ENCODE results near the gene RBMS1. TPM values are rescaled to one million over a fixed set of nuclear protein-coding genes. Genes with fewer than 3 reads are reported as not detected.

Gene RBMS1
- total RNA-seq, 1 experiment from 2014 or later: 77.5 TPM

DNA sequence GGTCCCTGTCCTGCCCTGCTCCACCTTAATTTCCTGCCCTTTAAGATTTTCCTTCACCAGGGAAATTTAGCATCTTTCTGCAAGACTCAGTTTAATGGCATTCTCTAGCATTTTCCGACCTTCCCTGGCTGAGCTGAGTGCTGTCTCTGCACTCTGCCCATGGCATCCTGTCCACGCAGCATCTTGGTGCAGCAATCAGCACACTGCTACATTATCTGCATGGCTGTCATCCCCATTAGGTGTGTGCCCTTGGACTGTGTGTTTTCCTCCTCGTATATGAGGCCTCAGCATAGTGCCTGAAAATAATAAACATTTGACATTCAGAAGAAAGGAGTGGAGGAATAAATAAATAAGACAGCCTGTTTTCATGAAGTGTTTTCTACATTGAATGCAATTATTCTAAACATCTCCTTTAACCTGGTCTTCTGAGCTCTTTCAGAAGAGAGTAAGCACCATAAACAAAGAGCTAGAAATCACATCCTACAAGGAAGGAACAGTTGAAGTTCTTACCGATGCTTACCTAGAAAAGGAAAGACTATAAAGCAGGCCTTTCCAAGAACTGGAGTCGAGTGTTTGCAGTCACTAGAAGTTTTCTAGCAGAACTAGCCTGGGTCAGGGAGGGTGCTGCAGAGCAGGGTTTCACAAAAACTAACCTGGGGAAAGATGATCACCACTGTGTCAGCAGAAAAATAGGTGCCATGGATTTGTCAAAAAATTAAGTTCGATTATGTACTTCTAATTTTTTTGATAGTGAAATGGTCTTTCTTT lies 162.2 kb downstream of the RBMS1 start:
- H3K27me3 Mint-ChIP-seq (ENCODE audit: low read depth): no peaks in the 10 kb centered on the region
- no peaks in the 10 kb centered on the region for H3K36me3 Mint-ChIP-seq (ENCODE audit: insufficient read depth in 1 of 3, low read depth in 3 of 3)
- H3K23ac ChIP-seq (ENCODE audit: insufficient read length, low read depth, low read length): no peak overlapping the region
- no peak overlapping the region for H3K14ac ChIP-seq (ENCODE audit: insufficient read depth, low read length)
- WGBS (ENCODE audit: extremely low coverage, insufficient read length, low lambda C conversion rate): no CpG with 5 or more reads among the region's 6 CpGs
- H3K27ac Mint-ChIP-seq: peak overlapping the region; percentile 2 to 56 (median 54); a peak in 2 of 7 replicates
- no peak overlapping the region for H3K27ac ChIP-seq (ENCODE audit: insufficient read length, low read depth, low read length)
- H3K4me1 Mint-ChIP-seq: peaks cover 21 to 31% of the 10 kb centered on the region in 2 experiments
- no peaks in the 10 kb centered on the region for H3K9me3 Mint-ChIP-seq
- no peak overlapping the region for H3K56ac ChIP-seq (ENCODE audit: insufficient read length, low read depth, low read length)
- peaks cover 2% of the 10 kb centered on the region; the same call in 1 of the 2 replicates for H3K4me1 ChIP-seq (ENCODE audit: insufficient read depth, low read length)
- H3K79me2 ChIP-seq (ENCODE audit: insufficient read depth, low read length): no peaks in the 10 kb centered on the region; the same call in 1 of the 2 replicates
- H3K23me2 ChIP-seq (ENCODE audit: insufficient read length, low read depth, low read length, poor library complexity, severe bottlenecking): no peaks in the 10 kb centered on the region
- no peak overlapping the region for H3K9ac ChIP-seq (ENCODE audit: extremely low read depth, insufficient read length, low read length)
- DNase-seq: no peak
- H3K27me3 ChIP-seq (ENCODE audit: insufficient read depth, low read length): no peaks in the 10 kb centered on the region
- H4K8ac ChIP-seq (replicated peaks; ENCODE audit: insufficient read length, low read depth, low read length): no peak overlapping the region
- no peak overlapping the region for H3T11ph ChIP-seq (ENCODE audit: low read length)
- no peak overlapping the region for H3K4ac ChIP-seq (ENCODE audit: low read depth, low read length)
- no peak overlapping the region for H2BK120ac ChIP-seq (ENCODE audit: low read depth, low read length, poor library complexity, severe bottlenecking)
- no peak overlapping the region for H4K5ac ChIP-seq (ENCODE audit: insufficient read length, low read depth, low read length)
- no peak overlapping the region for H3K4me3 Mint-ChIP-seq
- no peak overlapping the region for H2AK5ac ChIP-seq (ENCODE audit: insufficient read length, low read length)
- TF ChIP-seq, protein P1, sequence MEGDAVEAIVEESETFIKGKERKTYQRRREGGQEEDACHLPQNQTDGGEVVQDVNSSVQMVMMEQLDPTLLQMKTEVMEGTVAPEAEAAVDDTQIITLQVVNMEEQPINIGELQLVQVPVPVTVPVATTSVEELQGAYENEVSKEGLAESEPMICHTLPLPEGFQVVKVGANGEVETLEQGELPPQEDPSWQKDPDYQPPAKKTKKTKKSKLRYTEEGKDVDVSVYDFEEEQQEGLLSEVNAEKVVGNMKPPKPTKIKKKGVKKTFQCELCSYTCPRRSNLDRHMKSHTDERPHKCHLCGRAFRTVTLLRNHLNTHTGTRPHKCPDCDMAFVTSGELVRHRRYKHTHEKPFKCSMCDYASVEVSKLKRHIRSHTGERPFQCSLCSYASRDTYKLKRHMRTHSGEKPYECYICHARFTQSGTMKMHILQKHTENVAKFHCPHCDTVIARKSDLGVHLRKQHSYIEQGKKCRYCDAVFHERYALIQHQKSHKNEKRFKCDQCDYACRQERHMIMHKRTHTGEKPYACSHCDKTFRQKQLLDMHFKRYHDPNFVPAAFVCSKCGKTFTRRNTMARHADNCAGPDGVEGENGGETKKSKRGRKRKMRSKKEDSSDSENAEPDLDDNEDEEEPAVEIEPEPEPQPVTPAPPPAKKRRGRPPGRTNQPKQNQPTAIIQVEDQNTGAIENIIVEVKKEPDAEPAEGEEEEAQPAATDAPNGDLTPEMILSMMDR (conservative IDR thresholded peaks at IDR 0.05): no peak
- H2BK5ac ChIP-seq (ENCODE audit: insufficient read length, low read length): no peak overlapping the region
- no peak overlapping the region for H2BK12ac ChIP-seq (ENCODE audit: insufficient read length, low read depth, low read length)
- H2BK20ac ChIP-seq (ENCODE audit: low read depth, low read length, poor library complexity, severe bottlenecking): no peak overlapping the region
- H4K20me1 ChIP-seq (ENCODE audit: control insufficient read depth, insufficient read depth, insufficient read length): no peaks in the 10 kb centered on the region
- no peak overlapping the region for H3K18ac ChIP-seq (ENCODE audit: insufficient read length, low read depth, low read length)
- H2BK15ac ChIP-seq (ENCODE audit: low read depth, low read length): no peak overlapping the region
- H3K79me1 ChIP-seq (ENCODE audit: insufficient read depth, low read depth, low read length, poor library complexity, severe bottlenecking): no peaks in the 10 kb centered on the region
- no peak overlapping the region for H2AFZ ChIP-seq (ENCODE audit: low read length)
- no peaks in the 10 kb centered on the region for H3K9me3 ChIP-seq (ENCODE audit: control insufficient read depth, low read depth, low read length)
- no peak overlapping the region for H3K4me2 ChIP-seq (ENCODE audit: insufficient read depth, insufficient read length, low read length)
- H4K91ac ChIP-seq (ENCODE audit: insufficient read length, low read depth, low read length): no peak overlapping the region

Data from H9 (cell line).